ENCODE measurements around the gene RHEX. TPM values are rescaled to one million over a fixed set of nuclear protein-coding genes. Genes with fewer than 3 reads are reported as not detected.

The RHEX gene
- polyA plus RNA-seq, 3 donors: not detected

DNA sequence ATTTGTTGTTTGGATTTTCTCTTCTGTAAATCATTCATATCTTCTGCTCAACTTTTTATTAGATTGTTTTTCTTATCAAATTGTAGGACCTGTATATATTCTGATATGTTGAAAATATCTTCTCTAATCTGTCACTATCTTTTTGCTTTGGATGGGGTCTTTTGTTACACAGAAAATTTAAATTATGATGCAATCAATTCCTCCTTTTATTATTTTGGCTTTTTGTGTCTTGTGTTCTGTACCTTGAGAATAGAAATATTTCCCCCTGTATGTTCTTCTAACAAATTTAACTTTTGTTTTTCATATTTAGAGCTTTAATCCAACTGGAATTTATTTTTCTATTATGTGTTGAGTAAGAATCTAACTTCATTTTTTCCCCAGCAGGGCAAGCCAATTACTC lies 67.4 kb downstream of the RHEX start:
- Histone ChIP-seq H3K4me3 (replicated peaks in 1 of 3; ENCODE audit: low read depth in 2 of 3, low read length in 3 of 3) (no peak overlapping the region), H3K9ac (ENCODE audit: insufficient read depth, low read length, poor library complexity, severe bottlenecking) (no peak overlapping the region), H2AFZ (ENCODE audit: insufficient read depth, low read depth, low read length, poor library complexity, severe bottlenecking) (no peak overlapping the region), H3K79me2 (ENCODE audit: insufficient read depth, low read length) (no peaks in the 10 kb centered on the region), H4K20me1 (ENCODE audit: insufficient read depth, low read length) (no peaks in the 10 kb centered on the region), H3K4me1 (ENCODE audit: control insufficient read depth in 1 of 2, insufficient read depth in 2 of 2, low read length in 2 of 2) (peaks cover 12% of the 10 kb centered on the region in 2 donors), H3K4me2 (replicated peaks; ENCODE audit: extremely low read depth, low read length, poor library complexity, severe bottlenecking) (no peak overlapping the region), H3K27ac (ENCODE audit: low read depth in 1 of 2, low read length in 2 of 2) (no peak overlapping the region), H3K27me3 (ENCODE audit: control insufficient read depth in 2 of 2, insufficient read depth in 2 of 2, low read length in 2 of 2) (peaks cover 12 to 35% of the 10 kb centered on the region in 2 donors), H3K36me3 (replicated peaks in 1 of 2; ENCODE audit: control insufficient read depth in 1 of 2, insufficient read depth in 2 of 2, low read length in 2 of 2) (no peaks in the 10 kb centered on the region), H3K9me3 (replicated peaks in 1 of 2; ENCODE audit: control insufficient read depth in 1 of 2, insufficient read depth in 1 of 2, low read length in 2 of 2) (peaks cover 0 to 15% of the 10 kb centered on the region in 2 donors)
- no peak overlapping the region for H3K27ac Mint-ChIP-seq
- intact Hi-C loops (cut with micrococcal nuclease): no loop called here
- peaks cover 0 to 7% of the 10 kb centered on the region in 2 donors for H3K36me3 Mint-ChIP-seq
- H3K4me3 Mint-ChIP-seq: no peak overlapping the region
- no peak for DNase-seq
- peaks cover 33 to 47% (median 40%) of the 10 kb centered on the region in 3 donors for H3K27me3 Mint-ChIP-seq (ENCODE audit: low read depth in 3 of 3)
- TF ChIP-seq, protein P1, sequence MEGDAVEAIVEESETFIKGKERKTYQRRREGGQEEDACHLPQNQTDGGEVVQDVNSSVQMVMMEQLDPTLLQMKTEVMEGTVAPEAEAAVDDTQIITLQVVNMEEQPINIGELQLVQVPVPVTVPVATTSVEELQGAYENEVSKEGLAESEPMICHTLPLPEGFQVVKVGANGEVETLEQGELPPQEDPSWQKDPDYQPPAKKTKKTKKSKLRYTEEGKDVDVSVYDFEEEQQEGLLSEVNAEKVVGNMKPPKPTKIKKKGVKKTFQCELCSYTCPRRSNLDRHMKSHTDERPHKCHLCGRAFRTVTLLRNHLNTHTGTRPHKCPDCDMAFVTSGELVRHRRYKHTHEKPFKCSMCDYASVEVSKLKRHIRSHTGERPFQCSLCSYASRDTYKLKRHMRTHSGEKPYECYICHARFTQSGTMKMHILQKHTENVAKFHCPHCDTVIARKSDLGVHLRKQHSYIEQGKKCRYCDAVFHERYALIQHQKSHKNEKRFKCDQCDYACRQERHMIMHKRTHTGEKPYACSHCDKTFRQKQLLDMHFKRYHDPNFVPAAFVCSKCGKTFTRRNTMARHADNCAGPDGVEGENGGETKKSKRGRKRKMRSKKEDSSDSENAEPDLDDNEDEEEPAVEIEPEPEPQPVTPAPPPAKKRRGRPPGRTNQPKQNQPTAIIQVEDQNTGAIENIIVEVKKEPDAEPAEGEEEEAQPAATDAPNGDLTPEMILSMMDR (IDR thresholded peaks at IDR 0.05): no peak
- peaks cover 15% of the 10 kb centered on the region for H3K4me1 Mint-ChIP-seq
- peaks cover 6 to 25% (median 18%) of the 10 kb centered on the region in 7 donors for H3K9me3 Mint-ChIP-seq

DNA sequence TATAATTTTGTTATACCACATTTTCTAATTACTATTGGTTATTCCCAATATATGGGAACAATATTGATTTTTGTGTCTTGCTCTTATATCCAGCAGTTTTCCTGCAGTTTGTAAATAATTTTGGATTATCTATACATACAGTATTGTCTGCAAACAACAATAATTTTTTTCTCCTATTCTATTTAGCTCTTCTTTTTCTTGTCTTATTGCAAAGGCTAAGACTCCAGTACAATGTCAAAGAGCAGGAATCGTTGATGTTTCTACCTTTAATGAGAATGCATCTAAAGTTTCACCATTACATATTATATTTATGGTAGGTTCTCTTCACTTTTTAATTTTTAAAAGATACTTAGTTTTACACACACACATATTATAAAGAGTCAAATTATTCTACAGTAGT lies 68.3 kb downstream of the RHEX start:
- Mint-ChIP-seq H3K36me3 (peaks cover 0 to 7% of the 10 kb centered on the region in 2 donors), H3K27me3 (ENCODE audit: low read depth in 3 of 3) (peaks cover 27 to 42% (median 36%) of the 10 kb centered on the region in 3 donors), H3K27ac (no peak overlapping the region), H3K9me3 (peaks cover 6 to 25% (median 18%) of the 10 kb centered on the region in 7 donors), H3K4me1 (peaks cover 15% of the 10 kb centered on the region), H3K4me3 (no peak overlapping the region)
- WGBS (ENCODE audit: insufficient coverage): no CpG with 5 or more reads among the region's 1 CpG
- intact Hi-C loops (cut with micrococcal nuclease): no loop called here
- no peak overlapping the region for H3K27ac ChIP-seq (ENCODE audit: low read depth in 1 of 2, low read length in 2 of 2)
- no peak overlapping the region for H2AFZ ChIP-seq (ENCODE audit: insufficient read depth, low read depth, low read length, poor library complexity, severe bottlenecking)
- TF ChIP-seq, protein P1 (IDR thresholded peaks at IDR 0.05): no peak
- H3K4me2 ChIP-seq (replicated peaks; ENCODE audit: extremely low read depth, low read length, poor library complexity, severe bottlenecking): no peak overlapping the region
- no peaks in the 10 kb centered on the region for H3K79me2 ChIP-seq (ENCODE audit: insufficient read depth, low read length)
- H3K9me3 ChIP-seq (replicated peaks in 1 of 2; ENCODE audit: control insufficient read depth in 1 of 2, insufficient read depth in 1 of 2, low read length in 2 of 2): peaks cover 0 to 15% of the 10 kb centered on the region in 2 donors
- H3K36me3 ChIP-seq (replicated peaks in 1 of 2; ENCODE audit: control insufficient read depth in 1 of 2, insufficient read depth in 2 of 2, low read length in 2 of 2): no peaks in the 10 kb centered on the region
- H3K9ac ChIP-seq (ENCODE audit: insufficient read depth, low read length, poor library complexity, severe bottlenecking): no peak overlapping the region
- peaks cover 12 to 30% of the 10 kb centered on the region in 2 donors for H3K27me3 ChIP-seq (ENCODE audit: control insufficient read depth in 2 of 2, insufficient read depth in 2 of 2, low read length in 2 of 2)
- DNase-seq: no peak
- no peak overlapping the region for H3K4me3 ChIP-seq (replicated peaks in 1 of 3; ENCODE audit: low read depth in 2 of 3, low read length in 3 of 3)
- H3K4me1 ChIP-seq (ENCODE audit: control insufficient read depth in 1 of 2, insufficient read depth in 2 of 2, low read length in 2 of 2): peaks cover 12% of the 10 kb centered on the region in 2 donors
- no peaks in the 10 kb centered on the region for H4K20me1 ChIP-seq (ENCODE audit: insufficient read depth, low read length)
